Keratinocyte (primary cell): ENCODE results near the gene PLPPR1. TPM values are rescaled to one million over a fixed set of nuclear protein-coding genes. Genes with fewer than 3 reads are reported as not detected.

Experiments
- DNase-seq: peaks from one replicate; pipeline ENCODE4 v3.0.0-alpha.2; 2011; ENCODE audit warnings: low read depth, missing footprints, low spot score
- FAIRE-seq: peaks from 2 replicates; lab custom pipeline; 2011; peaks lifted over from hg19 to GRCh38; lab: Jason Lieb, UNC
- H2AFZ ChIP-seq: 2 replicates; pipeline ENCODE4 v1.6.0; 2012; ENCODE audit warnings: low read length, control low read depth, inconsistent platforms; ENCODE audit not compliant: control insufficient read depth
- H3K27ac ChIP-seq: 2 replicates; pipeline ENCODE4 v1.5.1; 2011; ENCODE audit warnings: low read length; ENCODE audit not compliant: control insufficient read depth, insufficient read depth
- H3K27me3 ChIP-seq: 3 replicates; pipeline ENCODE4 v1.6.0; 2011; ENCODE audit warnings: low read length; ENCODE audit not compliant: control insufficient read depth, insufficient read depth; ENCODE audit errors: extremely low read depth
- H3K36me3 ChIP-seq, 2 experiments: 2 replicates in 1 of 2; 3 replicates in 1 of 2; pipeline ENCODE4 v1.5.1; 2011; ENCODE audit warnings: low read length in 2 of 2, mild to moderate bottlenecking in 1 of 2; ENCODE audit not compliant: control insufficient read depth in 2 of 2, insufficient read depth in 2 of 2; ENCODE audit errors: extremely low read depth in 1 of 2
- H3K4me1 ChIP-seq: 3 replicates; pipeline ENCODE4 v1.5.1; 2011; ENCODE audit warnings: low read length; ENCODE audit not compliant: control insufficient read depth, insufficient read depth; ENCODE audit errors: extremely low read depth
- H3K4me2 ChIP-seq: 3 replicates; pipeline ENCODE4 v1.6.0; 2011; ENCODE audit warnings: low read depth, low read length; ENCODE audit not compliant: control insufficient read depth, insufficient read depth; ENCODE audit errors: extremely low read depth
- H3K4me3 ChIP-seq, 3 experiments: fragments of 200-600 bp in 1 of 3; sonication (generic) in 1 of 3; 2 replicates in 2 of 3; 3 replicates in 1 of 3; pipeline ENCODE4 v1.5.1; 2011 to 2016; ENCODE audit warnings: low read length in 3 of 3, mild to moderate bottlenecking in 3 of 3, control low read depth in 2 of 3, inconsistent platforms in 1 of 3, low read depth in 1 of 3, mixed read lengths in 1 of 3, mixed run types in 1 of 3, moderate library complexity in 1 of 3; ENCODE audit not compliant: control insufficient read depth in 2 of 3, insufficient read depth in 2 of 3; ENCODE audit errors: extremely low read depth in 1 of 3
- H3K79me2 ChIP-seq: 2 replicates; pipeline ENCODE4 v1.6.0; 2012; ENCODE audit warnings: low read length; ENCODE audit not compliant: control insufficient read depth, insufficient read depth
- H3K9ac ChIP-seq: 3 replicates; pipeline ENCODE4 v1.6.0; 2011; ENCODE audit warnings: low read length; ENCODE audit not compliant: control insufficient read depth, insufficient read depth; ENCODE audit errors: extremely low read depth
- H3K9me1 ChIP-seq: 3 replicates; pipeline ENCODE4 v1.6.0; 2011; ENCODE audit warnings: low read length; ENCODE audit not compliant: control insufficient read depth, insufficient read depth; ENCODE audit errors: extremely low read depth
- H3K9me3 ChIP-seq: 2 replicates; pipeline ENCODE4 v1.5.1; 2012; ENCODE audit warnings: low read depth, low read length; ENCODE audit not compliant: control insufficient read depth
- H4K20me1 ChIP-seq: 3 replicates; pipeline ENCODE4 v1.6.0; 2011; ENCODE audit warnings: low read length; ENCODE audit not compliant: control insufficient read depth, insufficient read depth; ENCODE audit errors: extremely low read depth
- EZH2 ChIP-seq: IDR thresholded peaks from one replicate; pipeline ENCODE4 v1.6.1; 2012; ENCODE audit warnings: inconsistent platforms, mild to moderate bottlenecking, low read length, moderate library complexity
- dilution Hi-C: fragments of 300-500 bp; cut with MboI; formaldehyde crosslinking; loops from one replicate; pipeline ENCODE4 v1.7.0; 2020; ENCODE audit warnings: low sequenced_read_pairs; ENCODE audit not compliant: extremely low pct_ligation_motif_present
- polyA plus RNA-seq, 5 experiments: library from polyadenylated mRNA; depleted of rRNA in 3 of 5; stranded (reverse) in 3 of 5; stranded (forward) in 1 of 5; unstranded in 1 of 5; fragments of >200 nt; gene quantifications; 1 replicate in 1 of 5; 2 replicates in 3 of 5; 3 replicates in 1 of 5; pipeline versions ENCODE4 v1.2.1 to v1.2.3, GENCODE V29; 2011 to 2012; ENCODE audit warnings: missing spikeins in 2 of 5, low read depth in 1 of 5, low replicate concordance in 1 of 5
- TF ChIP-seq, protein P1 (sequence below), 3 experiments: IDR thresholded peaks in 1 of 3; conservative IDR thresholded peaks in 1 of 3; optimal IDR thresholded peaks in 1 of 3; 2 replicates in 2 of 3; 3 replicates in 1 of 3; pipeline versions ENCODE3 to v1.5.1; 2011; ENCODE audit warnings: low read length in 3 of 3, mild to moderate bottlenecking in 3 of 3, moderate library complexity in 2 of 3, control low read depth in 1 of 3, inconsistent platforms in 1 of 3; ENCODE audit not compliant: insufficient read depth in 2 of 3; ENCODE audit errors: extremely low read depth in 1 of 3

Gene PLPPR1
- polyA plus RNA-seq, 1 donor (not counting 4 experiments of a cell fraction or from before 2014, with no cell fraction given): not detected

- H3K9me3 ChIP-seq: no peaks in the 10 kb centered on the region
- no peak overlapping the region for H3K4me2 ChIP-seq
- no peak for TF ChIP-seq EZH2
- TF ChIP-seq, protein P1, sequence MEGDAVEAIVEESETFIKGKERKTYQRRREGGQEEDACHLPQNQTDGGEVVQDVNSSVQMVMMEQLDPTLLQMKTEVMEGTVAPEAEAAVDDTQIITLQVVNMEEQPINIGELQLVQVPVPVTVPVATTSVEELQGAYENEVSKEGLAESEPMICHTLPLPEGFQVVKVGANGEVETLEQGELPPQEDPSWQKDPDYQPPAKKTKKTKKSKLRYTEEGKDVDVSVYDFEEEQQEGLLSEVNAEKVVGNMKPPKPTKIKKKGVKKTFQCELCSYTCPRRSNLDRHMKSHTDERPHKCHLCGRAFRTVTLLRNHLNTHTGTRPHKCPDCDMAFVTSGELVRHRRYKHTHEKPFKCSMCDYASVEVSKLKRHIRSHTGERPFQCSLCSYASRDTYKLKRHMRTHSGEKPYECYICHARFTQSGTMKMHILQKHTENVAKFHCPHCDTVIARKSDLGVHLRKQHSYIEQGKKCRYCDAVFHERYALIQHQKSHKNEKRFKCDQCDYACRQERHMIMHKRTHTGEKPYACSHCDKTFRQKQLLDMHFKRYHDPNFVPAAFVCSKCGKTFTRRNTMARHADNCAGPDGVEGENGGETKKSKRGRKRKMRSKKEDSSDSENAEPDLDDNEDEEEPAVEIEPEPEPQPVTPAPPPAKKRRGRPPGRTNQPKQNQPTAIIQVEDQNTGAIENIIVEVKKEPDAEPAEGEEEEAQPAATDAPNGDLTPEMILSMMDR (optimal IDR thresholded peaks at IDR 0.05 in 1 of 3, IDR thresholded peaks at IDR 0.05 in 1 of 3, conservative IDR thresholded peaks at IDR 0.05 in 1 of 3; ENCODE audit: extremely low read depth in 1 of 3, insufficient read depth in 2 of 3, low read length in 3 of 3): no peak
- H4K20me1 ChIP-seq: no peaks in the 10 kb centered on the region
- no peaks in the 10 kb centered on the region for H3K79me2 ChIP-seq
- H3K27ac ChIP-seq: no peak overlapping the region
- H3K27me3 ChIP-seq: no peaks in the 10 kb centered on the region
- no peak overlapping the region for H2AFZ ChIP-seq
- no peak for DNase-seq
- H3K9me1 ChIP-seq: no peaks in the 10 kb centered on the region
- H3K9ac ChIP-seq: no peak overlapping the region
- H3K36me3 ChIP-seq: no peaks in the 10 kb centered on the region
- peaks cover 7% of the 10 kb centered on the region for H3K4me1 ChIP-seq
- dilution Hi-C loops: no loop called here
- no peak for FAIRE-seq
- no peak overlapping the region for H3K4me3 ChIP-seq
These were observed 284.1 kb downstream of the PLPPR1 start for GRCh38 chr9:101312661-101313060.

DNA sequence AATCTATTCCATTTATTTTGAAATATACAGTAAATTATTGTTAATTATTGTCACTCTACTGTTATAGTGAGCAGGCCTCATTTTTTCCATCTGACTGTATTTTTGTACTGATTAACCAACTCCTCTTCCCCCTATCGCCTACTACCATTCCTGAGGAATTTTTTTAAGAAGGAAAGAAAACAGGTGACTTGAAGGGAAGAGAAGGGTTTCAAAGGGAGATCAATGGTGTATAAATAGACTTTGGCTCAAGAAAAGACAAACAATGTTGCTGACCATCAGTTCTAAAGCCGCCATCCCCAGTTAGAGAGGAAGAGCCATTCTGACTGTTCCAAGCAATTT lies 286.6 kb downstream of the PLPPR1 start:
- Histone ChIP-seq H3K4me2 (no peak overlapping the region), H3K27me3 (no peaks in the 10 kb centered on the region), H3K36me3 (no peaks in the 10 kb centered on the region), H4K20me1 (no peaks in the 10 kb centered on the region), H3K4me3 (no peak overlapping the region), H2AFZ (no peak overlapping the region), H3K9me1 (no peaks in the 10 kb centered on the region), H3K4me1 (no peaks in the 10 kb centered on the region), H3K79me2 (no peaks in the 10 kb centered on the region), H3K27ac (no peak overlapping the region), H3K9ac (no peak overlapping the region), H3K9me3 (no peaks in the 10 kb centered on the region)
- TF ChIP-seq EZH2: no peak
- TF ChIP-seq, protein P1 (optimal IDR thresholded peaks at IDR 0.05 in 1 of 3, IDR thresholded peaks at IDR 0.05 in 1 of 3, conservative IDR thresholded peaks at IDR 0.05 in 1 of 3; ENCODE audit: extremely low read depth in 1 of 3, insufficient read depth in 2 of 3, low read length in 3 of 3): no peak
- no peak for DNase-seq
- FAIRE-seq: no peak
- dilution Hi-C loops: no loop called here
